K562 (cell line): Measurements from ENCODE around the gene CHD1L. TPM values are rescaled to one million over a fixed set of nuclear protein-coding genes. Genes with fewer than 3 reads are reported as not detected.

Experiments used
- ATAC-seq: fragments of 200-7000 bp; cut with Tn5 transposase; 3 replicates; pipeline ENCODE4 v1.9.1; 2020; ENCODE audit warnings: moderate library complexity
- BruUV-seq: library from RNA; stranded (reverse); fragments of 400-500 nt; replicated peaks from 2 replicates; lab custom pipeline; 2021; lab: Mats Ljungman, UMichigan
- CTCF ChIA-PET: fragments of 300-600 bp; formaldehyde crosslinking; extraction: SDS; loops from one replicate; lab custom pipeline; 2021; ENCODE audit warnings: low intra/inter-chr PET ratio; lab: Yijun Ruan, JAX
- POLR2A ChIA-PET: fragments of 300-600, 350-650 bp; sonication (Branson Sonifier 250); formaldehyde crosslinking; extraction: SDS; loops from one replicate; lab custom pipeline; 2021; ENCODE audit warnings: antibody characterized with exemption, inconsistent platforms; lab: Yijun Ruan, JAX
- DNase-seq, 4 experiments: peaks; one replicate each; pipeline versions ENCODE4 v3.0.0 to v3.0.0-alpha.2; 2011 to 2018; ENCODE audit warnings: low spot score in 3 of 4, mixed read lengths in 3 of 4; ENCODE audit errors: extremely low read depth in 1 of 4
- FAIRE-seq: peaks from 2 replicates; lab custom pipeline; 2011; peaks lifted over from hg19 to GRCh38; lab: Jason Lieb, UNC
- H2AFZ ChIP-seq: 2 replicates; pipeline ENCODE4 v1.6.0; 2011; ENCODE audit warnings: low read depth, low read length, control low read depth, inconsistent platforms
- H3K27ac ChIP-seq: fragments of 200-600 bp; 3 replicates; pipeline ENCODE4 v1.8.0; 2011; ENCODE audit warnings: low read depth, mild to moderate bottlenecking, control low read depth, inconsistent platforms, low read length, moderate library complexity, mixed read lengths; ENCODE audit errors: extremely low read depth
- H3K27me3 ChIP-seq, 2 experiments: fragments of 300-600 bp in 1 of 2; 2 replicates in 1 of 2; 3 replicates in 1 of 2; pipeline versions ENCODE4 v1.6.0 to v1.8.0; 2011; ENCODE audit warnings: inconsistent platforms in 2 of 2, low read length in 2 of 2, mild to moderate bottlenecking in 1 of 2, mixed read lengths in 1 of 2, moderate library complexity in 1 of 2; ENCODE audit not compliant: control insufficient read depth in 2 of 2, insufficient read depth in 2 of 2
- H3K36me3 ChIP-seq: fragments of 300-600 bp; 3 replicates; pipeline ENCODE4 v1.8.0; 2011; ENCODE audit warnings: mild to moderate bottlenecking, low read length, inconsistent platforms; ENCODE audit not compliant: control insufficient read depth, insufficient read depth
- H3K4me1 ChIP-seq, 2 experiments: fragments of 200-600 bp in 1 of 2; replicated peaks in 1 of 2; 2 replicates in 1 of 2; 3 replicates in 1 of 2; pipeline versions ENCODE4 v1.5.1 to v1.8.0; 2011; ENCODE audit warnings: inconsistent platforms in 2 of 2, low read length in 2 of 2, mild to moderate bottlenecking in 1 of 2, mixed read lengths in 1 of 2, moderate library complexity in 1 of 2; ENCODE audit not compliant: control insufficient read depth in 2 of 2, insufficient read depth in 2 of 2
- H3K4me2 ChIP-seq: 2 replicates; pipeline ENCODE4 v1.6.1; 2011; ENCODE audit warnings: low read length, control low read depth, inconsistent platforms, mixed read lengths; ENCODE audit not compliant: insufficient read depth
- H3K4me3 ChIP-seq: fragments of 200-600 bp; sonication (generic), shearing (Covaris generic); 2 replicates; pipeline ENCODE4 v1.5.1; 2016; ENCODE audit warnings: control low read depth, inconsistent platforms
- H3K79me2 ChIP-seq: fragments of 200-600 bp; 3 replicates; pipeline ENCODE4 v1.8.0; 2011; ENCODE audit warnings: low read length, inconsistent platforms; ENCODE audit not compliant: control insufficient read depth, insufficient read depth
- H3K9ac ChIP-seq, 2 experiments: 2 replicates each; pipeline versions ENCODE4 v1.6.0 to v1.6.1; 2011; ENCODE audit warnings: low read depth in 2 of 2, low read length in 2 of 2, control low read depth in 1 of 2, inconsistent platforms in 1 of 2, mild to moderate bottlenecking in 1 of 2, mixed read lengths in 1 of 2; ENCODE audit not compliant: insufficient read depth in 1 of 2
- H3K9me1 ChIP-seq: one replicate; pipeline ENCODE4 v1.6.0; 2011; ENCODE audit warnings: inconsistent platforms, mild to moderate bottlenecking, low read length, moderate library complexity; ENCODE audit not compliant: control insufficient read depth, insufficient read depth
- H3K9me3 ChIP-seq: replicated peaks from 2 replicates; pipeline ENCODE4 v1.5.1; 2011; ENCODE audit warnings: low read depth, low read length, inconsistent platforms; ENCODE audit not compliant: control insufficient read depth, insufficient read depth
- H4K20me1 ChIP-seq: replicated peaks from 2 replicates; pipeline ENCODE4 v1.6.1; 2011; ENCODE audit warnings: low read length, inconsistent platforms, mixed read lengths; ENCODE audit not compliant: control insufficient read depth, insufficient read depth
- CSDE1 ChIP-seq, 2 experiments: fragments of 450-650 bp; IDR thresholded peaks; 2 replicates each; pipeline ENCODE4 v1.6.1; 2016; ENCODE audit warnings: mild to moderate bottlenecking in 1 of 2
- E2F6 ChIP-seq, 2 experiments: IDR thresholded peaks; 2 replicates each; pipeline ENCODE4 v1.6.1; 2011; ENCODE audit warnings: borderline replicate concordance in 1 of 2, control low read depth in 1 of 2, low read depth in 1 of 2, low read length in 1 of 2, mild to moderate bottlenecking in 1 of 2, mixed read lengths in 1 of 2, moderate library complexity in 1 of 2; ENCODE audit not compliant: insufficient read depth in 1 of 2, insufficient read length in 1 of 2, poor library complexity in 1 of 2, severe bottlenecking in 1 of 2; ENCODE audit errors: extremely low read depth in 1 of 2
- ESRRB ChIP-seq: fragments of 250-450 bp; sonication (Bioruptor Pico); IDR thresholded peaks from 2 replicates; pipeline ENCODE4 v1.5.0; 2020; ENCODE audit warnings: mild to moderate bottlenecking, moderate library complexity, borderline replicate concordance
- GATAD2B ChIP-seq: fragments of 450-650 bp; IDR thresholded peaks from 2 replicates; pipeline ENCODE4 v1.6.1; 2017; ENCODE audit warnings: mild to moderate bottlenecking, borderline replicate concordance
- HDAC8 ChIP-seq: fragments of 450-650 bp; IDR thresholded peaks from 2 replicates; pipeline ENCODE4 v1.6.1; 2016; ENCODE audit warnings: mild to moderate bottlenecking, missing genetic modification characterization, moderate library complexity, missing compliant biosample characterization
- MAFG ChIP-seq: fragments of 450-650 bp; conservative IDR thresholded peaks from 2 replicates; pipeline ENCODE4 v1.6.1; 2016; ENCODE audit warnings: missing genetic modification characterization, missing compliant biosample characterization
- NELFE ChIP-seq: IDR thresholded peaks from 2 replicates; pipeline ENCODE4 v1.6.1; 2011; ENCODE audit warnings: mild to moderate bottlenecking; ENCODE audit not compliant: insufficient read depth, insufficient read length
- PBX2 ChIP-seq, 2 experiments: IDR thresholded peaks in 1 of 2; conservative IDR thresholded peaks in 1 of 2; 2 replicates each; pipeline ENCODE4 v1.6.1; 2016; ENCODE audit warnings: low read depth in 2 of 2, mild to moderate bottlenecking in 1 of 2, missing compliant biosample characterization in 1 of 2, missing genetic modification characterization in 1 of 2, moderate library complexity in 1 of 2
- RAD21 ChIP-seq, 2 experiments: fragments of 250-450 bp in 1 of 2; fragments of 450-650 bp in 1 of 2; sonication (Bioruptor Pico) in 1 of 2; formaldehyde crosslinking in 1 of 2; IDR thresholded peaks in 1 of 2; conservative IDR thresholded peaks in 1 of 2; 2 replicates each; pipeline versions ENCODE4 v1.4.0 to v1.8.0; 2020 to 2022; ENCODE audit warnings: mild to moderate bottlenecking in 2 of 2, moderate library complexity in 1 of 2
- RBM22 ChIP-seq: fragments of 200-400 bp; formaldehyde crosslinking; IDR thresholded peaks from 2 replicates; pipeline ENCODE4 v1.6.1; 2018; ENCODE audit warnings: low read length, low read depth; ENCODE audit not compliant: poor library complexity, severe bottlenecking
- SRSF3 ChIP-seq: fragments of 200-400 bp; formaldehyde crosslinking; IDR thresholded peaks from 2 replicates; pipeline ENCODE4 v1.6.1; 2016; ENCODE audit warnings: mild to moderate bottlenecking, low read length, moderate library complexity; ENCODE audit not compliant: insufficient read depth
- TFE3 ChIP-seq: fragments of 450-650 bp; formaldehyde crosslinking; IDR thresholded peaks from 2 replicates; pipeline ENCODE4 v1.4.0; 2020; ENCODE audit warnings: mild to moderate bottlenecking, mixed read lengths
- YBX1 ChIP-seq: fragments of 450-650 bp; IDR thresholded peaks from 2 replicates; pipeline ENCODE4 v1.7.1; 2016; ENCODE audit warnings: mild to moderate bottlenecking
- ZNF143 ChIP-seq: sonication (generic); formaldehyde crosslinking; IDR thresholded peaks from 2 replicates; pipeline ENCODE4 v1.9.0; 2022; ENCODE audit warnings: mild to moderate bottlenecking, missing genetic modification reagents
- ZNF696 ChIP-seq: fragments of 250-450 bp; sonication (Bioruptor Pico); conservative IDR thresholded peaks from 2 replicates; pipeline ENCODE4 v1.4.0; 2020; ENCODE audit warnings: mild to moderate bottlenecking, moderate library complexity
- WGBS: fragments of 100-300 bp; shearing (Covaris generic); methylation state at CpG from one replicate; pipeline ENCODE4 v1.1.6; 2016; ENCODE audit warnings: low coverage, mixed read lengths; ENCODE audit not compliant: insufficient coverage; ENCODE audit errors: missing lambda C conversion rate; 5-methylcytosine and 5-hydroxymethylcytosine counted together
- in situ Hi-C: fragments of 300-500 bp; cut with MboI; formaldehyde crosslinking; loops from 4 replicates; pipeline ENCODE4 v1.15.0; 2018; ENCODE audit warnings: inconsistent platforms, mixed read lengths
- intact Hi-C: fragments of 100-400 bp; cut with micrococcal nuclease; formaldehyde crosslinking; loops from 2 replicates; pipeline ENCODE4 v1.14.2; 2022
- polyA plus RNA-seq, 8 experiments: library from polyadenylated mRNA; depleted of rRNA in 4 of 8; stranded (reverse) in 5 of 8; unstranded in 3 of 8; fragments of >200 nt; fragmentation: Nextera tagmentation in 2 of 8; fragmentation: Illumina TruSeq in 1 of 8; extraction: Ambion mirVana in 2 of 8; extraction: Trizol in 1 of 8; gene quantifications; 2 replicates each; pipeline versions ENCODE4 v1.2.1 to v1.2.3, GENCODE V29; 2011 to 2014; ENCODE audit warnings: inconsistent platforms in 1 of 8, missing spikeins in 1 of 8
- total RNA-seq, 7 experiments: library from RNA; depleted of rRNA in 6 of 7; stranded (reverse); fragments of >200 nt in 6 of 7; fragmentation: Illumina TruSeq in 2 of 7; extraction: Trizol in 2 of 7; gene quantifications; 2 replicates each; pipeline versions ENCODE4 v1.2.1 to v1.2.3, GENCODE V29; 2011 to 2021; ENCODE audit warnings: low replicate concordance in 1 of 7

Gene CHD1L
- total and polyA plus RNA-seq, 9 of the 15 experiments (the other 6 are each of a cell fraction or from before 2014, with no cell fraction given) = 25.0 to 93.3 (median 59.1) TPM

- TF ChIP-seq PBX2 (CRISPR knock-in tag; IDR thresholded peaks at IDR 0.05; ENCODE audit: low read depth) = no peak
- TF ChIP-seq PBX2 (tag; conservative IDR thresholded peaks at IDR 0.05; ENCODE audit: low read depth) = peak; percentile 78
- TF ChIP-seq MAFG = peak; percentile 74
- TF ChIP-seq ESRRB (CRISPR knock-in tag) = no peak
- no peak for TF ChIP-seq NELFE
Observed at GRCh38 chr1:147201276-147201675, 41.2 kb upstream of the CHD1L start (continued).

- no peak for DNase-seq
- Histone ChIP-seq H3K4me3 (no peak overlapping the region), H3K79me2 (no peaks in the 10 kb centered on the region), H3K27ac (no peak overlapping the region), H3K4me2 (no peak overlapping the region), H4K20me1 (no peaks in the 10 kb centered on the region), H3K36me3 (no peaks in the 10 kb centered on the region), H3K9me1 (no peaks in the 10 kb centered on the region), H3K9ac (no peak overlapping the region), H3K27me3 (peaks cover 0 to 8% of the 10 kb centered on the region in 2 experiments; a peak in 3 of 5 replicates), H3K9me3 (no peaks in the 10 kb centered on the region), H2AFZ (no peak overlapping the region), H3K4me1 (no peaks in the 10 kb centered on the region)
- CTCF ChIA-PET = no interaction called here
- 5% methylated on average over 1 of the region's 1 CpG for WGBS
- intact Hi-C loops = no loop called here
- POLR2A ChIA-PET = interaction anchor here (0.8 to 1.5 kb wide), 2 partner anchors 9 to 12 kb away, joined by 3 to 5 read pairs; no protein-coding TSS in a partner anchor
- in situ Hi-C loops = no loop called here
- ATAC-seq = no peak
- FAIRE-seq = no peak
- no TSS peak for BruUV-seq
- TF ChIP-seq MAFG (no peak), ZNF143 (CRISPR knock-in tag) (no peak), ZNF696 (no peak), HDAC8 (no peak), YBX1 (no peak), RAD21 (CRISPR knock-in tag; conservative IDR thresholded peaks at IDR 0.05 in 1 of 2, IDR thresholded peaks at IDR 0.05 in 1 of 2) (no peak), GATAD2B (no peak), SRSF3 (no peak), RBM22 (no peak), E2F6 (IDR thresholded peaks at IDR 0.05; ENCODE audit: borderline replicate concordance in 1 of 2, extremely low read depth in 1 of 2, insufficient read depth in 1 of 2, insufficient read length in 1 of 2, low read depth in 1 of 2, low read length in 1 of 2, poor library complexity in 1 of 2, severe bottlenecking in 1 of 2) (no peak), CSDE1 (IDR thresholded peaks at IDR 0.05) (no peak), TFE3 (CRISPR knock-in tag) (no peak)
Observed at GRCh38 chr1:147201786-147202185, 40.7 kb upstream of the CHD1L start.
